ENCODE results near the gene LARP4B.

The LARP4B gene

DNA sequence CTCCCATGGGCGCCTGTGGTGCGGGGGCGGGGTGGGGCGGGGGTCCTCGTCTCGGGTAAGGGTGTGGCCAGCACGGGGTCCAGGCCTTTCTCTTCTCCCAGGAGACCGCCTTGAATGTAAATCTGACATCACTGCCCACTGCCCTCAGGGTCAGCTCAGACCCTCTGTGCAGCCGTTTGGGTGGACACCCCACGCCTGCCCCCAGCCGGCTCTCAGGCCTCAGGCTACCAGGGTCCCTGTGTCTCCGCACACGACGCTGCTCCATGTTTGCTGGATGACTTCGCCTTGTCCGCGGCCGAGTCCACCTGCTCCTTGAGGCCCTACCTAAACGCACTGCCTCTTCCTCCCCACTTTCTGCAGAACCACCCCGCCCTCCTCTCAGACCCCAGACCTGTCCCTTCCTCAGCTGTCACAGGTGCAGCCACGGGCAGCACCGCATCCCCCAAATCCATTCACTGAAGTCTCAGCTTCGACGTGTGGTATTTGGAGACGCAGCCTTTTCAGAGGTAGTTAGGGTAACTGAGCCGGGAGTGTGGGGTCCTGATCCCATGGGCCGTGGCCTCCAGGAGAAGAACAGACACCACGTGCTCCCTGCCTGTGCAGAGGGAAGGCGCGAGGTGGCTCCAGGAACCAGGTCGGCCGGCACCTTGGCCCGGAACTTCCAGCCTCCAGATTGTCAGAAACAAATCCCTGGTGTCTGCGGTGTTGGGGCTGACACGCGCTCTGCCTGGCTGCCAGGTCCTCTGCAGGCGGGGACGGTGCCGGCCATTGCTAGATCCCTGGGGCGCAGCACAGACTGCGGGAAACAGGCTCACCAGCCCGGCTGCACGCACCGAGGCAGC, 144.7 kb downstream of the LARP4B start:
- TF ChIP-seq GATA3 (IDR thresholded peaks at IDR 0.05; ENCODE audit: low read depth, low read length) (no peak), GATA2 (IDR thresholded peaks at IDR 0.05; ENCODE audit: low read depth, low read length) (no peak)

DNA sequence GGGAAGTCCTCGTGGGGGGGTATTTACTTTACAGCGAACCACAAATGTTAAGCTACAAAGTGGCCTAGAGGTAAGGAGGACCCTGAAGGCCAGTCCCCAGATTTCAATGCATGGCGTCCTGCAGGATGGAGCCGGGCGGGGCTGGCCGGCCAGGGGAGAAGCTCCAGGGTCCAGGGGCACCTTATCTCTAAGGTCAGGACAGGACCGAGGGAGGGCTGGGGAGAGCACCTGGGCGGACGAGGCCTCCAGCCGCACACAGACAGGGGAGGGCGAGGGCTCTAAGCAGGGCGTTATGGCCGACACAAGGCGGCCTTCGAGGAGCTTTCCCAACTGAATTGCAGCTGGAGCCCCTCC, 145.7 kb downstream of the LARP4B start:
- TF ChIP-seq GATA2 (IDR thresholded peaks at IDR 0.05; ENCODE audit: low read depth, low read length) (no peak), GATA3 (IDR thresholded peaks at IDR 0.05; ENCODE audit: low read depth, low read length) (no peak)

DNA sequence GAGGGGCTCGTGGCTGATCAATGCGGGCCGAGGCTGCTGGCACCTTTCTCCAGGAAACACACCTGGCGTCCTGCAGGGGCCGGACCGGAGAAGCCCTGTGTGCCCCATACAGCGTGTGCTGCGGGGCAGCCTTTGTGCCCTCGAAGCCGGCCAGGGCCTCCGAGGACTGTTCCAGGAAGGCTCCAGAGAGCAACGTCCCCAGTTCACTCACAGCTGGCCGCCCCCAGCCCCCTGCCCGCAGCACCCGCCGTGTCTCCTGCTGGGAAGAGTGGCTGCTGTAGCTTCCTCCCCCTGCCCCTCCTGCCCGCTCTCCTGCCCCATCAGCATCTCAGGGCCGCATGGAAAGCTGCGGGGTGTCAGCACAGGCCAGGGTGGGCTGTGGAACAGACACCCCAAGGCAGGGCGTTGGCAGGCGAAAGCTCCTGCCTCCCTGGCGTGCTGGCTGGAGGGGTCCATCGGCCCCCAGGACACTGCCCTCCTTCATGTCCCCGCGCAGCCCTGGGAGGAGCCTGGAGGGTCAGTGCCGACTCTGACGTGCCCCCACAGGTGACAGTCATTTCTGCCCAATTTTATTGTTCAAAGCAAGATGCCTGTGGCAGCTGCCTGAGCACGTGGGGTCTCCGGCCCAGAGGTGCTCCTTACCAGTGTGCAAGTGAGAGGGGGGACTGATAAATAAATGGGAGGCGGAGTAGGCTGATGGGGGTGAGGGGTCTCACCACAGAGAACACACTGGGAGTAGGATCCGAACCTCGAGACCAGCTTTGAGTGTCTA, 146.2 kb downstream of the LARP4B start:
- no peak for TF ChIP-seq GATA2 (IDR thresholded peaks at IDR 0.05; ENCODE audit: low read depth, low read length)
- no peak for TF ChIP-seq GATA3 (IDR thresholded peaks at IDR 0.05; ENCODE audit: low read depth, low read length)

DNA sequence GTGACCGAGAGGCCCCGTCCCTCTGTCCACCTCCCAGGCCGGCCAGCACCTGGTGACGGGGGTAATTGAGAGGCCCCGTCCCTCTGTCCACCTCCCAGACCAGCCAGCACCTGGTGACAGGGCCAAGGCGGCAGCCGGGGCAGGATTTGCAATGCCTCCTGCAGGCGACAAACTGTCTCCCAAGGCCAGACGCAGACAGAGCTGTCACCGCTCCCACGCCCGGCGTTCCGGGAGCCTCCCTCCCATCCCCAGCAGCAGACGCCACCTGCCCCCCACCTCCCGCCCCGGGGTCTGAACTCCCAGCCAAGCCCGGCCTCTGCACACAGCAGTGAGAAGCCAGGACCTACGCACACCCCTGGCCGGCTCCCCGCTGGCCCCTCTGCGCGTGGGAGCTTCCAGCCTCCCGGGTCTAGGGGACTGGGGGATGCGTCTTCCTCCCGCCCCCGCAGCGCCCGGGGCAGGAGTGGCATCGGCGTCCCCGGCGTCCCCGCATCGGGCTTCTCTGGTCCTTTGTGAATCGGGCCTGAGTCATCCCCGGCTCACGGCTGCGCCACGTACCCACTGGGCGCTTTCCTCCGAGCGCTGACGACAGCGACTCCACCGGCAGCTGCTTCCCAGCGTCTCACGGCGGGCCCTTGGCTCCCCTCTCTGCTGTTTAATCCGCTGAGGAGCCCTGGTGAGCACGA, 147.0 kb downstream of the LARP4B start:
- TF ChIP-seq GATA3 (IDR thresholded peaks at IDR 0.05; ENCODE audit: low read depth, low read length) = no peak
- TF ChIP-seq GATA2 (IDR thresholded peaks at IDR 0.05; ENCODE audit: low read depth, low read length) = no peak

DNA sequence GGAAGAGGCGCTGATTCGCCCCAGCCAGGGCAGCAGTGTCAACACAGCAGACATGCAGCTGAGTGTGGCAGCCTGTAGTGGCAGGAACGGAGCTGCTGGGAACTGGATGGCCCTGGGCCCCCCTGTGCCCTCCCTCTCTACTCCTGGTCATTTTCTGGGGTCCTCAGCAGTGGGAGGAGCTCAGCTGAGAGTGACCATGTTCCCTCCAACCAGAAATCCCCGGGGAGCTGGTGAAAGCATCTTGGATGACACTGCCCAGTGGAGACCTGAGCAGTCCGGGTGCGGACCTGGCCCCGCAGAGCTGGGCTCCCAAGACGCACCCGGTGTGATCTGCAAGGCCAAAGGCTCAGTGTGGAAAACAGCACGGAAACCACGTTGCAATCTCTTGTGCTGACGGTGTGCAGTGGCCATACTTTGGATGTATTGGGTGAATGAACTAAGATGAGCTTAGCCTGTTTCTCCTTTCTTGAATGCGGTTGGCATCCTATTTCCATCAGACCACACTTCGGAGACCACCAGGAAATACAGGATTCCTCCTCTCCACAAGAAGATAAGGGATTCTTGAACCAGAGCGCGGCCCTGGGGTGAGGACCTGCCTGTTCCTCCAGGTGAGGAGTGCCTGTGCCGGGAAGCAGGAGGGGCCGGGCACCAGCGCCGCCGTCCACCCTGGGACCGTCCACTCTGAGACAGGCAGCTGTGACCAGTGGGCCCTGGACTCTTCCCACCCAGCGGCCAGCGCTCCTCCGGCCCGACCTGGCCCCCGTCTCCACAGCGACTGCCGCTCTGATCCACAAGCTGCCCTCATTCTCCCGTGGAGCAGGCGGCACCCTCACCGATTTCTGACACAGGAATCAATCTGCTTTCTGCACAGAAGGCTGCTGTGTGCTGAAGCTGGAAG, 148.5 kb downstream of the LARP4B start:
- TF ChIP-seq GATA3 (IDR thresholded peaks at IDR 0.05; ENCODE audit: low read depth, low read length) (no peak), GATA2 (IDR thresholded peaks at IDR 0.05; ENCODE audit: low read depth, low read length) (no peak)

DNA sequence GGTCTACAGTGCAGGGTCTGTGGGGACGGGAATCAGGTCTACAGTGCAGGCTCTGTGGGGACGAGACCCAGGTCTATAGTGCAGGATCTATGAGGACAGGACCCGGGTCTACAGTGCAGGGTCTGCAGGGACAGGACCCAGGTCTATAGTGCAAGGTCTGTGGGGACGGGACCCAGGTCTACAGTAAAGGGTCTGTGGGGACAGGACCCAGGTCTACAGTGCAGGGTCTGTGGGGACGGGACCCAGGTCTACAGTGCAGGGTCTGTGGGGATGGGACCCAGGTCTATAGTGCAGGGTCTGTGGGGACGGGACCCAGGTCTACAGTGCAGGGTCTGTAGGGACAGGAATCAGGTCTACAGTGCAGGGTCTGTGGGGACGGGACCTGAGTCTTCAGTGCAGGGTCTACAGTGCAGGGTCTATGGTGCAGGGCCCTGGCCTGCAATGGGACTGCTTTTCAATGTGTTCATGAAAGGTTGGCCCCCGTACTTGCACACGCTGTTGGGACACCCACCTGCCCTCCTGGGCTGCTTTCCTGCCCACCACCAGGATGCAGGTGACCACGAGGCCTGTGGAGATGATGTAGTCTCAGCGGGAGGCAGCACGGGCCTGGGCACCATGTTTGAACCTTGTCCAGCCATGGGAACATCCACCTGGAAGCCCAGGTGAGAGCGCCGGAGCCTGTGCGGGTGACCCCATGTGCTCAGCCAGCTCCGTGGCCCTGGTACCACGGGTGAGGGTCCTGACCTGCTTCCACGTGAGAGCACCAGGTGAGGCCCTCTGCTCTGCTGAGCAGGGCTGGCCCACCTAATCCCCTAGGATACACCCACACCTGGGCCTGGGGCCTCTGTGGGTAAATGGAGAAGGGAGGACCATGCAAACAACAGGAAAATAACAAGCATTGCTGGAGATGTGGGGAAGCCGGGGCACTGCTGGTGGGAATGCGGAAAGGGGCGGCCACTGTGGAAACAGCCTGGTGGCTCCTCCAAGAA, 150.7 kb downstream of the LARP4B start:
- TF ChIP-seq GATA2 (IDR thresholded peaks at IDR 0.05; ENCODE audit: low read depth, low read length) (no peak), GATA3 (IDR thresholded peaks at IDR 0.05; ENCODE audit: low read depth, low read length) (no peak)

DNA sequence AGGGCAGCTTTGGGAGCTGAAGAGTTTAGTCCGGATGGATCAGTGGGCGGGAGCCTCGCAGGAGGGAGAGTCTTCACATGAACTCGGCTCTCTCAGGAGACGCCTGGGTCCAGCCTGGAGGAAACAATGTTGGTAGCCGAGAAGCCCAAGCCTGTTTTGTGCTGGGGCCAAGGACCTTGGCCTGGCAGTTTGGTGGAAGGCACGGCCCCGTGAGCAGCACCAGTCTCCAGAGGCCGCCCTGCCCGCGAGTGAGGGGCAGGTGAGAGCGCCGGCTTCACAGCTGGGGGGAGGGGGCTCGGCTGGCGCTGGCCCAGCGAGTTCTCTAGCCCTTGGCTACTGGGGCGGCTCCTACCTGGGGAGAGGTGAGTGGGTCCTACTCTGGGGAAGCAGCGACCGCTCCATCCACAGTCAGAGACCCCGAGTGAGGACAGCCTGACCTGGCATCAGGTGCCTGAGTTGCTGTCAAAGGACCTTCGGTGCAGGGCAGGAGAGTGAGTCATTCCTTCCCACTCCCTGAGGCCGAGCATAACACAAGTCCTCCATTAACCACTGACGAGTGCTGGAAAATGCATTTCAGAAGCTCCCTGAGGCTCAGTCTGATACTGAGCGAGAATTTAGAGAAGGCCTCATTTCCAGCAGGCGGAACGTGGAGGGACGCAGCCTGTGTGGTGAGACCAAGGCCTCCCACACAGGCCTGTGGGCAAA, 152.7 kb downstream of the LARP4B start:
- TF ChIP-seq GATA2 (IDR thresholded peaks at IDR 0.05; ENCODE audit: low read depth, low read length) = no peak
- TF ChIP-seq GATA3 (IDR thresholded peaks at IDR 0.05; ENCODE audit: low read depth, low read length) = no peak

DNA sequence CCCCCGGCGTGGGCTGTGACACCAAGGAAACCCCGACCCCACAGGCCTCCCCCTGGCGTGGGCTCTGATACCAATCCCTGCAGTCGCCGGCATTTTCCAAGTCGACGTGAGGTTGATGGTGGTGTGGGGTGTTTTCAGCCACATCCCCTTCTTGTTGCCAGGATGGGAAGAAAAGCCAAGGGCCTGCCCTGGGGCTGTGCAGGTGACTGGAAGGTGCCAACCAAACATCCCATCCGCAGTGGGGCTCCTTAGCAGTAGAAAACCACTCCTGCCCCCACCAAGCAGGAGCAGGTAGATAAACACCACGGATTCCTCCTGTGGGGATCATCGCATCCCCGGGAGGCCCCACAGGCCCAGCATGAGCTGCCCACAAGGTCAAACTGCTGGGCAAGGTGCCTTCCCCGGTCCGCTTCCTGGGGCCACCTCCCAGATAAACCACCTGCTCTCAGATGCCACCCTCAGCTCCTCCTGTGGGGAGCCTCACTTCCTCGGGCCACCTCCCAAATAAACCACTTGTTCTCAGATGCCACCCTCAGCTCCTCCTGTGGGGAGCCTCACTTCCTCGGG, 153.5 kb downstream of the LARP4B start:
- TF ChIP-seq GATA2 (IDR thresholded peaks at IDR 0.05; ENCODE audit: low read depth, low read length) (no peak), GATA3 (IDR thresholded peaks at IDR 0.05; ENCODE audit: low read depth, low read length) (no peak)

DNA sequence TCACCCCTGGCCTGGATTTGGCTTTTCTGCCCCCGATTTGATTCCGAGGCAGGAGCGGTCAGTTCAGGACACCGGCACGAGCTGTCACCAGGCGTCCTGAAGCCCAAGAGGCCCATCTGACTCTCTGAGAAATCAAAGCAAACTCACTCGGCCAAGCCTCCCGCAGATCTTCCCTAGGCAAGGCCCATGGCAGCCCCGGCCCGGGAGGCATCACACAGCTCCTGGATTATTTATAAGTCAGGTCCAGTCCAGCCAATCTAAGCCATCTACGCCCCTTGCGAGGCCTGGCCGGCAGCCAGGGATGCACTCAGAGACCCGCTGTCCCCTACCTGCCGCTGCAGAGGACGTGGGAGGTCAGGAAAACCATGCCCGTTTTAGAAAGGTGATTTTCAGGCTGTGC, 154.7 kb downstream of the LARP4B start:
- TF ChIP-seq GATA2 (IDR thresholded peaks at IDR 0.05; ENCODE audit: low read depth, low read length) (peak; percentile 72), GATA3 (IDR thresholded peaks at IDR 0.05; ENCODE audit: low read depth, low read length) (no peak)

DNA sequence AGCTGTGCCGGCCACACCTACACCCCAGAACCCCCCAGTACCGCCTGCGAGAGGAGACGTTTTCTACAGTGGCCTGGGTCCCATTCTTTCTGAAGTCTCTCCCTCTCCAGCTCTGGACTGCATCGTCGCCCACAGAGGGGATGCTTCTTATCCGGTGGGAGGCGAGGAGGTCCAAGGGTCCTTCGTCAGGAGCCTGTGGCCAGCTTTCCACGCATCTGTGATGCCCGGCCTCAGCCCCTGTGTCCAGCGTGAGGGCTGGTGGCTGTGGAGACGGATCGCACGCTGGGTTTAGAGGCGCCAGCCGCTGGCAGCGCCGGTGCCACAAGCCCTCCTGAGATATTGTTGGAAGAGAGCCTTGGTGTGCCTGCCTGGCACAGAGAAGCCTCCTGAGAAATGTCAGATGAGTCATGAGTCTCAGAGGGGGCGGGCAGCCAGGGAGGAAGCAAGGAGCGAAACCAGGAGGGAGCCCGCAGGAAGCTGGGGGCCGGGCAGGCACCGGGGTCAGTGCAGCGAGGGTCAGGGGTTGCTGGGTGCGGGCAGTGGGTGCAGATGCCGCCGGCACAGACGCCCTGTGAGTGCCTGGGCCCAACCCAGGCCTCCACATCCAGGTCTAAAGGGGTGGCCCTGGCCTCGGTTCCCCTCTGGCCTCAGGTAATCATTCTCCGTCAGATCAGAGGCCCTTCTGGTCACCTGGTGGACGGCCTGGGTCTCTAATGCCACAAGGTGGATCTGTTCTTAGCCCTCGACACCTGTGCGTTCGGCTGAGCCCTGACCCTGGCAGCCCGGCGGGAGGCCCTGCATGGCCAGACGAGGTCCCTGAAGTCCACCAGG, 156.0 kb downstream of the LARP4B start:
- TF ChIP-seq GATA2 (IDR thresholded peaks at IDR 0.05; ENCODE audit: low read depth, low read length) = no peak
- no peak for TF ChIP-seq GATA3 (IDR thresholded peaks at IDR 0.05; ENCODE audit: low read depth, low read length)
